GM12878 (cell line): ENCODE measurements around the gene EFNB2. TPM values are rescaled to one million over a fixed set of nuclear protein-coding genes. Genes with fewer than 3 reads are reported as not detected.

Experiments
- ATAC-seq: fragments of 200-7000 bp; cut with Tn5 transposase; 3 replicates; pipeline ENCODE4 v1.9.1; 2020; ENCODE audit warnings: mild to moderate bottlenecking, moderate library complexity
- BruUV-seq: library from RNA; stranded (reverse); fragments of 400-500 nt; replicated peaks from 2 replicates; lab custom pipeline; 2021; lab: Mats Ljungman, UMichigan
- CTCF ChIA-PET: fragments of 300-600 bp; sonication (Branson Sonifier 250); formaldehyde crosslinking; extraction: SDS; loops from one replicate; lab custom pipeline; 2021; ENCODE audit warnings: inconsistent platforms; lab: Yijun Ruan, JAX
- POLR2A ChIA-PET: fragments of 350-600 bp; formaldehyde crosslinking; extraction: SDS; loops from one replicate; lab custom pipeline; 2021; ENCODE audit warnings: inconsistent platforms; lab: Charles Lee
- RAD21 ChIA-PET: fragments of 300-600 bp; sonication (Branson Sonifier 250); formaldehyde crosslinking; loops from one replicate; lab custom pipeline; 2023; ENCODE audit warnings: antibody characterized with exemption; ENCODE audit not compliant: unreplicated experiment; lab: Charles Lee
- SMC1A ChIA-PET: fragments of 300-600 bp; sonication (Branson Sonifier 250); formaldehyde crosslinking; loops from one replicate; lab custom pipeline; 2023; ENCODE audit not compliant: unreplicated experiment, uncharacterized antibody; lab: Charles Lee
- DNase-seq: peaks from one replicate; pipeline ENCODE4 v3.0.0-alpha.2; 2011; ENCODE audit warnings: low read depth, low spot score
- FAIRE-seq: peaks from 3 replicates; lab custom pipeline; 2011; peaks lifted over from hg19 to GRCh38; lab: Jason Lieb, UNC
- H2AFZ ChIP-seq: 2 replicates; pipeline ENCODE4 v1.6.0; 2011; ENCODE audit warnings: low read depth, low read length, control low read depth; ENCODE audit not compliant: control insufficient read depth
- H3K27ac ChIP-seq: 2 replicates; pipeline ENCODE4 v1.5.1; 2011; ENCODE audit warnings: control low read depth; ENCODE audit not compliant: control insufficient read depth, insufficient read depth
- H3K27me3 ChIP-seq, 2 experiments: replicated peaks in 1 of 2; 2 replicates each; pipeline versions ENCODE4 v1.6.0 to v1.6.1; 2011; ENCODE audit warnings: low read length in 1 of 2; ENCODE audit not compliant: control insufficient read depth in 2 of 2, insufficient read depth in 2 of 2
- H3K36me3 ChIP-seq, 2 experiments: 2 replicates each; pipeline ENCODE4 v1.5.1; 2011; ENCODE audit warnings: low read length in 1 of 2; ENCODE audit not compliant: control insufficient read depth in 2 of 2, insufficient read depth in 2 of 2
- H3K4me1 ChIP-seq: 2 replicates; pipeline ENCODE4 v1.6.1; 2011; ENCODE audit warnings: mild to moderate bottlenecking, low read length, moderate library complexity, mixed read lengths; ENCODE audit not compliant: control insufficient read depth, insufficient read depth
- H3K4me2 ChIP-seq: 2 replicates; pipeline ENCODE4 v1.6.0; 2011; ENCODE audit warnings: control low read depth; ENCODE audit not compliant: control insufficient read depth, insufficient read depth
- H3K4me3 ChIP-seq: fragments of 200-600 bp; sonication (generic); 2 replicates; pipeline ENCODE4 v1.5.1; 2016
- H3K79me2 ChIP-seq: 2 replicates; pipeline ENCODE4 v1.6.0; 2011; ENCODE audit warnings: low read length; ENCODE audit not compliant: control insufficient read depth, insufficient read depth
- H3K9ac ChIP-seq: 2 replicates; pipeline ENCODE4 v1.8.0; 2011; ENCODE audit warnings: low read length, control low read depth, mixed read lengths; ENCODE audit not compliant: control insufficient read depth, insufficient read depth
- H3K9me3 ChIP-seq: replicated peaks from 3 replicates; pipeline ENCODE4 v1.5.1; 2011; ENCODE audit warnings: mild to moderate bottlenecking, low read length; ENCODE audit not compliant: control insufficient read depth, insufficient read depth
- H4K20me1 ChIP-seq: 2 replicates; pipeline ENCODE4 v1.6.0; 2011; ENCODE audit not compliant: control insufficient read depth, insufficient read depth
- BCL11A ChIP-seq: IDR thresholded peaks from 2 replicates; pipeline ENCODE4 v1.6.1; 2011; ENCODE audit warnings: low read depth, low read length
- BHLHE40 ChIP-seq, 2 experiments: fragments of 450-650 bp in 1 of 2; IDR thresholded peaks; 2 replicates each; pipeline ENCODE4 v1.6.1; 2011 to 2017; ENCODE audit warnings: low read depth in 2 of 2, borderline replicate concordance in 1 of 2, improper control_type of control experiment in 1 of 2, low read length in 1 of 2, mild to moderate bottlenecking in 1 of 2
- E4F1 ChIP-seq: fragments of 450-650 bp; IDR thresholded peaks from 2 replicates; pipeline ENCODE4 v1.6.1; 2018; ENCODE audit warnings: borderline replicate concordance, mild to moderate bottlenecking; ENCODE audit not compliant: partially characterized antibody
- GABPA ChIP-seq: IDR thresholded peaks from 2 replicates; pipeline ENCODE4 v1.6.1; 2014; ENCODE audit warnings: antibody characterized with exemption, low read depth, mild to moderate bottlenecking, inconsistent platforms
- MAX ChIP-seq: IDR thresholded peaks from 2 replicates; pipeline ENCODE4 v1.6.1; 2012; ENCODE audit warnings: low read depth, low read length, improper control_type of control experiment
- NKRF ChIP-seq: fragments of 450-650 bp; conservative IDR thresholded peaks from 2 replicates; pipeline ENCODE4 v1.6.1; 2017; ENCODE audit warnings: mild to moderate bottlenecking, moderate library complexity
- PAX5 ChIP-seq: IDR thresholded peaks from 2 replicates; pipeline ENCODE4 v1.6.1; 2011; ENCODE audit warnings: low read depth, low read length, borderline replicate concordance
- POLR2AphosphoS2 ChIP-seq: IDR thresholded peaks from 2 replicates; pipeline ENCODE4 v1.6.1; 2011; ENCODE audit warnings: low read depth, mild to moderate bottlenecking, low read length, improper control_type of control experiment, moderate library complexity
- STAT1 ChIP-seq: fragments of 450-650 bp; conservative IDR thresholded peaks from 2 replicates; pipeline ENCODE4 v1.6.1; 2014; ENCODE audit warnings: antibody characterized with exemption, mild to moderate bottlenecking
- STAT3 ChIP-seq: IDR thresholded peaks from 2 replicates; pipeline ENCODE4 v1.6.1; 2011; ENCODE audit warnings: low read depth, low read length, improper control_type of control experiment
- TCF3 ChIP-seq: IDR thresholded peaks from 2 replicates; pipeline ENCODE4 v1.6.1; 2012; ENCODE audit warnings: low read depth, mild to moderate bottlenecking, low read length, borderline replicate concordance; ENCODE audit not compliant: insufficient read depth
- ZBED1 ChIP-seq: IDR thresholded peaks from 2 replicates; pipeline ENCODE4 v1.6.1; 2016; ENCODE audit warnings: borderline replicate concordance
- ZNF217 ChIP-seq: fragments of 450-650 bp; IDR thresholded peaks from 2 replicates; pipeline ENCODE4 v1.6.1; 2017; ENCODE audit warnings: antibody characterized with exemption, mild to moderate bottlenecking
- WGBS: methylation state at CpG from one replicate; pipeline ENCODE4 v1.1.6; 2016; ENCODE audit warnings: low lambda C conversion rate; ENCODE audit not compliant: insufficient replicate concordance, insufficient coverage; ENCODE audit errors: missing lambda C conversion rate; 5-methylcytosine and 5-hydroxymethylcytosine counted together
- in situ Hi-C: fragments of 300-500 bp; cut with MboI; formaldehyde crosslinking; loops from 9 replicates; pipeline ENCODE4 v1.14.3; 2018; ENCODE audit warnings: mixed read lengths
- intact Hi-C: fragments of 100-400 bp; cut with micrococcal nuclease; formaldehyde crosslinking; loops from one replicate; pipeline ENCODE4 v1.14.2; 2022; ENCODE audit not compliant: unreplicated experiment
- polyA plus RNA-seq, 11 experiments: library from polyadenylated mRNA; depleted of rRNA in 4 of 11; unstranded in 6 of 11; stranded (reverse) in 5 of 11; fragments of >200 nt; fragmentation: Nextera tagmentation in 4 of 11; fragmentation: Illumina TruSeq in 1 of 11; extraction: Ambion mirVana in 4 of 11; extraction: Trizol in 1 of 11; gene quantifications; 1 replicate in 1 of 11; 2 replicates in 10 of 11; pipeline versions ENCODE4 v1.2.1 to v1.2.3, GENCODE V29; 2011 to 2016; ENCODE audit warnings: inconsistent platforms in 2 of 11, missing spikeins in 2 of 11, low read depth in 1 of 11
- total RNA-seq, 4 experiments: library from RNA; depleted of rRNA in 3 of 4; stranded (reverse); fragments of >200 nt in 3 of 4; fragmentation: Illumina TruSeq in 1 of 4; extraction: Trizol in 1 of 4; gene quantifications; 2 replicates each; pipeline versions ENCODE4 v1.2.1 to v1.2.3, GENCODE V29; 2013 to 2021

EFNB2 gene
- total and polyA plus RNA-seq, 10 of the 15 experiments (the other 5 are each of a cell fraction or from before 2014, with no cell fraction given) = 0.12 to 1.5 (median 0.31) TPM; not detected in 1

GRCh38 chr13:106506286-106506685, 29.2 kb downstream of the EFNB2 start:
- intact Hi-C loops = no loop called here
- ChIA-PET CTCF (interaction anchor here (0.8 kb wide), 1 partner anchor 217 kb away, joined by 3 read pairs; no protein-coding TSS in a partner anchor), POLR2A (no interaction called here), RAD21 (no interaction called here), SMC1A (interaction anchor here (0.6 kb wide), 1 partner anchor 238 kb away, joined by 3 read pairs; no protein-coding TSS in a partner anchor)
- BruUV-seq = no TSS peak
- no peaks in the 10 kb centered on the region for H3K79me2 ChIP-seq
- H4K20me1 ChIP-seq = no peaks in the 10 kb centered on the region
- DNase-seq (no peak), ATAC-seq (no peak), FAIRE-seq (no peak)
- H3K4me2 ChIP-seq = no peak overlapping the region
- H3K9ac ChIP-seq = no peak overlapping the region
- H3K4me1 ChIP-seq = no peaks in the 10 kb centered on the region
- in situ Hi-C loops = no loop called here
- no peak overlapping the region for H3K27ac ChIP-seq
- TF ChIP-seq MAX = no peak
- no peak for TF ChIP-seq PAX5
- TF ChIP-seq NKRF = no peak
- no peaks in the 10 kb centered on the region for H3K9me3 ChIP-seq
- H2AFZ ChIP-seq = no peak overlapping the region
- no peaks in the 10 kb centered on the region for H3K36me3 ChIP-seq
- WGBS = 32% methylated on average over 2 of the region's 2 CpGs
- H3K27me3 ChIP-seq = no peaks in the 10 kb centered on the region
- no peak overlapping the region for H3K4me3 ChIP-seq

GRCh38 chr13:106505732-106506131, 29.7 kb downstream of the EFNB2 start:
- in situ Hi-C loops = no loop called here
- no peaks in the 10 kb centered on the region for H3K36me3 ChIP-seq
- no peaks in the 10 kb centered on the region for H3K79me2 ChIP-seq
- no peaks in the 10 kb centered on the region for H4K20me1 ChIP-seq
- H3K27ac ChIP-seq = no peak overlapping the region
- DNase-seq = no peak
- FAIRE-seq = no peak
- TF ChIP-seq GABPA = no peak
- no peak for TF ChIP-seq ZBED1
- TF ChIP-seq STAT3 = no peak
- TF ChIP-seq TCF3 = no peak
- no peak for TF ChIP-seq MAX
- TF ChIP-seq POLR2AphosphoS2 = no peak
- TF ChIP-seq BHLHE40 (IDR thresholded peaks at IDR 0.05; ENCODE audit: borderline replicate concordance in 1 of 2, low read depth in 2 of 2, low read length in 1 of 2) = no peak
- TF ChIP-seq STAT1 = no peak
- TF ChIP-seq ZNF217 = no peak
- no peak for TF ChIP-seq E4F1
- no peak for TF ChIP-seq BCL11A
- BruUV-seq = no TSS peak
- SMC1A ChIA-PET = no interaction called here
- no peaks in the 10 kb centered on the region for H3K27me3 ChIP-seq
- no peak for ATAC-seq
- no peak overlapping the region for H2AFZ ChIP-seq
- H3K9me3 ChIP-seq = no peaks in the 10 kb centered on the region
- H3K4me2 ChIP-seq = no peak overlapping the region
- POLR2A ChIA-PET = no interaction called here
- WGBS = 73% methylated on average over 4 of the region's 4 CpGs
- RAD21 ChIA-PET = no interaction called here
- CTCF ChIA-PET = no interaction called here
- no peak overlapping the region for H3K4me3 ChIP-seq
- no peaks in the 10 kb centered on the region for H3K4me1 ChIP-seq
- intact Hi-C loops = no loop called here
- H3K9ac ChIP-seq = no peak overlapping the region
